GM12864 (cell line): ENCODE data around the gene PLA2G12A.

Source experiments
- DNase-seq: peaks from one replicate; pipeline ENCODE4 v3.0.0-alpha.2; 2011; ENCODE audit warnings: low read depth
- H3K4me3 ChIP-seq: 2 replicates; pipeline ENCODE4 v1.5.1; 2011; ENCODE audit warnings: mild to moderate bottlenecking, low read depth, low read length, control low read depth
- TF ChIP-seq, protein P1 (sequence below): IDR thresholded peaks from 2 replicates; pipeline ENCODE4 v1.5.1; 2011; ENCODE audit warnings: low read depth, mild to moderate bottlenecking, moderate library complexity, low read length, control low read depth, inconsistent platforms; ENCODE audit errors: missing control alignments

PLA2G12A gene

DNA sequence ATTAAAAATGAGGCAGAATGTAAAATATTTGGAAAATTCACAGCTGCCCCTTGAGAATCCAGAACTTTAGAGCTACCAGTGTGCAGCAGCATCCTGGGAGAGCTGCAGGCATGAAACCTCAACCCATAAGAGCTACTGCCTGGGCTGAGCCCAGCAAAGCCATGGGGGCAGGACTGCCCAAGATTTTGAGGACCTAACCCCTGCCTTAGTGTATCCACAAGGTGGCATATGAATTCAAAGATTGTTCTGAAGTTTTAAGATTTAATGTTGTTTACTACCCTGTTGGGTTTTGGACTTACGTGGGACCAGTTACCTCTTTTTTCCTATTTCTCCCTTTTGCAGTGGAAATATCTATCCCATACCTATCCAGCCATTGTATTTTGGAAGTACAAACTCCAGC lies 53.0 kb downstream of the PLA2G12A start:
- DNase-seq, result no peak

DNA sequence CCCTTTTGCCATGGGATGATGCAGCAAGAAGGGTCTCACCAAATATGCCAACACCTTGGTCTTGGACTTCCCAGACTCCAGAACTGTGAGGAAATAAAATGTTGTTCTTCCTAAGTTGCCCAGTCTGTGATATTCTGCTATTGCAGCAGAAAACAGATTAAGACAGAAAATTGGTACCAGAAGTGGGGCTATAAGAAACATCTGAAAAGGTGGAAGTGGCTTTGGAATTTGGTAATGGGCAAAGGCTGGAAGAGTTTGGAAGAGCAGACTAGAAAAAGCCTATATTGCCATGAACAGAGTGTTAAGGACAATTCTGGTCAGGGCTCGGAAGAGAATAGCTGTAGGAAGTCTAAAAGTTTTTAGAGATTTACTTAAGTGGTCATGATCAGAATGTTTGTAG lies 54.0 kb downstream of the PLA2G12A start:
- TF ChIP-seq, protein P1, sequence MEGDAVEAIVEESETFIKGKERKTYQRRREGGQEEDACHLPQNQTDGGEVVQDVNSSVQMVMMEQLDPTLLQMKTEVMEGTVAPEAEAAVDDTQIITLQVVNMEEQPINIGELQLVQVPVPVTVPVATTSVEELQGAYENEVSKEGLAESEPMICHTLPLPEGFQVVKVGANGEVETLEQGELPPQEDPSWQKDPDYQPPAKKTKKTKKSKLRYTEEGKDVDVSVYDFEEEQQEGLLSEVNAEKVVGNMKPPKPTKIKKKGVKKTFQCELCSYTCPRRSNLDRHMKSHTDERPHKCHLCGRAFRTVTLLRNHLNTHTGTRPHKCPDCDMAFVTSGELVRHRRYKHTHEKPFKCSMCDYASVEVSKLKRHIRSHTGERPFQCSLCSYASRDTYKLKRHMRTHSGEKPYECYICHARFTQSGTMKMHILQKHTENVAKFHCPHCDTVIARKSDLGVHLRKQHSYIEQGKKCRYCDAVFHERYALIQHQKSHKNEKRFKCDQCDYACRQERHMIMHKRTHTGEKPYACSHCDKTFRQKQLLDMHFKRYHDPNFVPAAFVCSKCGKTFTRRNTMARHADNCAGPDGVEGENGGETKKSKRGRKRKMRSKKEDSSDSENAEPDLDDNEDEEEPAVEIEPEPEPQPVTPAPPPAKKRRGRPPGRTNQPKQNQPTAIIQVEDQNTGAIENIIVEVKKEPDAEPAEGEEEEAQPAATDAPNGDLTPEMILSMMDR, result no peak
- H3K4me3 ChIP-seq, result no peak overlapping the region
- DNase-seq, result no peak

More for the DNA sequence above, 53.0 kb downstream of the PLA2G12A start:
- no peak overlapping the region for H3K4me3 ChIP-seq
- TF ChIP-seq, protein P1, result no peak

DNA sequence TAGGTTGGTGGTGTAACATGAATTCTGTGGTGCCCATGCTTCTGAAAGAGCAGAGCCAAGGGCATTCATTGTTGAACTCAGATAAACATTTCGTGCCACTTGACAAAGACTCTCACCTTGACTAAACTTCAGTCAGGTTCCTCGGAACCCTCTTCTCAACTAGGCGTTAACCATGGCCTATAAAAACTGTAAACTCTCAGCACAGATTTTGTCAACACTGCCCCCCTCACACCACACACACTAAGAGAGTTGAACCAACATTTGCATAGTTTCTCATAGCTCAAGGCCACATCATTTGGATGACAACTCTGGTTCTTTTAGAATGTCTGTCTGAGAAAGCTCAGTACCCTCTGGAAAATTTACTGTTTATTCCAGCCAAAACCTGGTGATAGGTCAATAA lies 54.7 kb downstream of the PLA2G12A start:
- TF ChIP-seq, protein P1, result no peak
- no peak for DNase-seq
- H3K4me3 ChIP-seq, result no peak overlapping the region

DNA sequence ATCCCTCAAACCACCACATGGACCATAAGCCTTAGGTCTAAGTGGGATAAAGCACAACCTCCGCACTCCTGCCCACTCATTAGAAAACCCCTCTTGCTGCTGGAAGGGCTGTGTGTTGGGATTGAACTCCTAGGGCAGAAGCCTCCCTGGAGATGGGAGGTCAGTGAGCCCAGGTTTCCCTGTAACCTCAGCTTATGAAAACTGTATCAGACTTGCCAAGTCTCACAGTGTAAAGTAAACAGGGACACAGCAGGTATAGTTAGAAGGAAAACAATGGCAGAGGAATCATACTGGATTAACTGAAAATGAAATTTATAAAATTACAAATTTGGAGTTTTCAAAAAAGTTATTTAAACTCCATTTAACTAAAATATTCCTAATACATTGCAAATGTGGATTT lies 56.6 kb downstream of the PLA2G12A start:
- TF ChIP-seq, protein P1, result no peak
- DNase-seq, result no peak
- H3K4me3 ChIP-seq, result no peak overlapping the region

DNA sequence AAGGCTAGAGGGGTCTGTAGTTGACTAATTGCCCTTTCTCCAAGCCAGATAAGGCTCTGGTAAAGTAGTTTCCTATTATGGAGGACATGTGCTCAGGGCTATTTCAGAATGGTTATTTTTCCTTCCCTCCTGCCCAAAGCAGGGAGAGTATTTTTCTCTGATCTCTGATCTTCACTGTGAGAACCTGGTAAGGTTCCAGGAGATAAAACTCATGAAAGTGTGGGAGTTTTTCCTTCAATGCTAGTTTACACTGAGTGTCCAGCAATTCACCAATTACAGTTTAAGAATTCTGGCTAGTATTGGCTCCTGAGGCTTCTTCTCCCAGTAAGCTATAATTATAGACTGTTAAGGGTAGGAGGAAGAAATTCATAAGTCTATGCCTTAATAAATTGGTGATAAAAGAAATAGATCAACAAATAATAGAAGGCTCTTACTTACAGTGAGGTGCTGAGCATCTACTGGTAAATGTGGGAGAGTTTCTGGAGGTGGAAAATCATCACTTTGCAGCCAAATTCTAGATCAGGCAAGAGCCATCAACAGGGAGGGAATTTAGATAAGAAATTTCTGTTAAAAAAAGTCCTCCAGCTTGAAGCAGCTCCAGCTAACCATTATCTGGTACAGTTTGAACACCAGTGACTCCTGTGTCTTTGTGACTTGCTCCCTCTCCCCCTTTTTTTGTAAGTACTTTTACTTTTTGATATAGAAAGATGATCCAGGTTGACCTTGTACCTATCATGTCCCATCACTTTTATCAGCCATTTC lies 57.5 kb downstream of the PLA2G12A start:
- TF ChIP-seq, protein P1, result no peak
- no peak overlapping the region for H3K4me3 ChIP-seq
- DNase-seq, result no peak

DNA sequence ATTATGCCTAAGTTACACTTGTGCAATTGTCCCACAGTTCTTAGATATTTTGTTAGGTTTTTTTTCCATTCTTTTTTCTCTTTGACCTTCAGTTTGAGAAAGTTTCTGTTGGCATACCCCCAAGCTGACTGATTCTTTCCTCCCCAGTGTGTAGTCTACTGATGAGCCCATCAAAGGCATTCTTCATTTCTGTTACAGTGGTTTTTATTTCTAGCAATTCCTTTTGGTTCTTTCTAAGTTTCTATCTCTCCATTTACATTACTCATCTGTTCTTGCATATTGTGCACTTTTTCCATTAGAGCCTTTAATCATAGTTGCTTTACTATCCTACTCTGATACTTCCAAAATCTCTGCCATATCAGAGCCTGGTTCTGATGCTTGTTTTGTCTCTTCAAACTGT lies 58.5 kb downstream of the PLA2G12A start:
- no peak overlapping the region for H3K4me3 ChIP-seq
- TF ChIP-seq, protein P1, result no peak
- no peak for DNase-seq
